ENCODE results near the gene GMPS. TPM values are rescaled to one million over a fixed set of nuclear protein-coding genes. Genes with fewer than 3 reads are reported as not detected.

Gene GMPS
- total and polyA plus RNA-seq, 2 of the 4 experiments (the other 2 are of a cell fraction) = 33.9 to 52.5 TPM

DNA sequence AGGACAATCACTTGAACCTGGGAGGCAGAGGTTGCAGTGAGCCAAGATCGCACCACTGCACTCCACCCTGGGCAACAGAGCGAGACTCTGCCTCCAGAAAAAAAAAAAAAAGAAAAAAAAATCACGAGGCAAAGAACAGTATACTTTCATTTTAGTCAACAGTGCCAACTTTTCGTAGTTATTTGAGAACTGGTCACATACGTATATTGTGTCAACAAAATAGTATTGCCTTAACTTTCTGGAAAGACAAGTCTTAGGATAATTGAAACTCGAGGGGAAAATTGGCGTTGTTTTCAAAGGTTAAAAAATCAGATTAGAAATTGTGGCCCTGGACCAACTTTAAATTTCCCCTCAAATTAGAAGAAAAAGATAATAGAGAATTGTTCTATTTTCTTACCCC lies 13.8 kb downstream of the GMPS start:
- TF ChIP-seq CEBPB (IDR thresholded peaks at IDR 0.05; ENCODE audit: low read depth, low read length) = no peak
- TF ChIP-seq MAFK (IDR thresholded peaks at IDR 0.05; ENCODE audit: low read depth, low read length) = no peak
- TF ChIP-seq CTCF (conservative IDR thresholded peaks at IDR 0.05; ENCODE audit: low read depth, low read length) = no peak
- TF ChIP-seq FOS (IDR thresholded peaks at IDR 0.05; ENCODE audit: low read depth, low read length) = no peak
- no peak for TF ChIP-seq CHD1 (IDR thresholded peaks at IDR 0.05; ENCODE audit: low read depth, low read length)
- TF ChIP-seq RAD21 (IDR thresholded peaks at IDR 0.05; ENCODE audit: low read length) = no peak
- TF ChIP-seq NFE2L2 (IDR thresholded peaks at IDR 0.05; ENCODE audit: low read depth, low read length) = no peak
- TF ChIP-seq, protein P1, sequence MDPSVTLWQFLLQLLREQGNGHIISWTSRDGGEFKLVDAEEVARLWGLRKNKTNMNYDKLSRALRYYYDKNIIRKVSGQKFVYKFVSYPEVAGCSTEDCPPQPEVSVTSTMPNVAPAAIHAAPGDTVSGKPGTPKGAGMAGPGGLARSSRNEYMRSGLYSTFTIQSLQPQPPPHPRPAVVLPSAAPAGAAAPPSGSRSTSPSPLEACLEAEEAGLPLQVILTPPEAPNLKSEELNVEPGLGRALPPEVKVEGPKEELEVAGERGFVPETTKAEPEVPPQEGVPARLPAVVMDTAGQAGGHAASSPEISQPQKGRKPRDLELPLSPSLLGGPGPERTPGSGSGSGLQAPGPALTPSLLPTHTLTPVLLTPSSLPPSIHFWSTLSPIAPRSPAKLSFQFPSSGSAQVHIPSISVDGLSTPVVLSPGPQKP (IDR thresholded peaks at IDR 0.05; ENCODE audit: borderline replicate concordance, low read depth, low read length) = no peak
- TF ChIP-seq RFX5 (IDR thresholded peaks at IDR 0.05; ENCODE audit: low read depth, low read length) = no peak
- TF ChIP-seq SMC3 (IDR thresholded peaks at IDR 0.05; ENCODE audit: low read depth, low read length) = no peak
- TF ChIP-seq POLR2A (IDR thresholded peaks at IDR 0.05; ENCODE audit: low read depth, low read length) = no peak
- TF ChIP-seq RCOR1 (IDR thresholded peaks at IDR 0.05; ENCODE audit: insufficient replicate concordance, low read length) = no peak
- TF ChIP-seq MXI1 (IDR thresholded peaks at IDR 0.05; ENCODE audit: borderline replicate concordance, low read depth, low read length) = no peak
- no peak for TF ChIP-seq MAZ (IDR thresholded peaks at IDR 0.05; ENCODE audit: borderline replicate concordance, low read depth, low read length)
- TF ChIP-seq BHLHE40 (IDR thresholded peaks at IDR 0.05; ENCODE audit: low read depth, low read length) = no peak
- TF ChIP-seq, protein P2, sequence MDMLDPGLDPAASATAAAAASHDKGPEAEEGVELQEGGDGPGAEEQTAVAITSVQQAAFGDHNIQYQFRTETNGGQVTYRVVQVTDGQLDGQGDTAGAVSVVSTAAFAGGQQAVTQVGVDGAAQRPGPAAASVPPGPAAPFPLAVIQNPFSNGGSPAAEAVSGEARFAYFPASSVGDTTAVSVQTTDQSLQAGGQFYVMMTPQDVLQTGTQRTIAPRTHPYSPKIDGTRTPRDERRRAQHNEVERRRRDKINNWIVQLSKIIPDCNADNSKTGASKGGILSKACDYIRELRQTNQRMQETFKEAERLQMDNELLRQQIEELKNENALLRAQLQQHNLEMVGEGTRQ (IDR thresholded peaks at IDR 0.05; ENCODE audit: low read depth, low read length) = no peak
- no peak overlapping the region for H4K5ac ChIP-seq (ENCODE audit: low read depth, low read length)
- H3K14ac ChIP-seq (replicated peaks; ENCODE audit: low read depth, low read length) = no peak overlapping the region
- no peak overlapping the region for H2AK9ac ChIP-seq (replicated peaks; ENCODE audit: low read depth, low read length, poor library complexity)
- no peak overlapping the region for H3K23ac ChIP-seq (ENCODE audit: low read depth, low read length)
- no peak overlapping the region for H3K18ac ChIP-seq (ENCODE audit: low read depth, low read length)
- H3K4ac ChIP-seq (ENCODE audit: low read depth, low read length) = no peak overlapping the region
- no peak for ATAC-seq (ENCODE audit: low read depth)
- in situ Hi-C loops (cut with MboI; ENCODE audit: low sequenced_read_pairs) = no loop called here
- DNase-seq = no peak
- no peaks in the 10 kb centered on the region for H3K9me3 ChIP-seq (ENCODE audit: control insufficient read depth, insufficient read depth, low read length)
- WGBS, 2 experiments (ENCODE audit: extremely low coverage in 2 of 2, insufficient read length in 1 of 2) = no CpG with 5 or more reads among the region's 7 CpGs
- no peak overlapping the region for H2AFZ ChIP-seq (replicated peaks; ENCODE audit: low read length, poor library complexity)
- no peak overlapping the region for H2AK5ac ChIP-seq (ENCODE audit: low read depth, low read length)
- H3K27me3 ChIP-seq (ENCODE audit: control insufficient read depth, insufficient read depth, low read length) = no peaks in the 10 kb centered on the region
- intact Hi-C loops (cut with micrococcal nuclease) = no loop called here
- BruUV-seq (replicated peaks) = no TSS peak
- dilution Hi-C loops (cut with HindIII; ENCODE audit: low sequenced_read_pairs, unreplicated experiment) = no loop called here
- H4K91ac ChIP-seq (ENCODE audit: insufficient read depth, low read depth, low read length) = no peak overlapping the region
- ChIA-PET POLR2A (ENCODE audit: unreplicated experiment) (no interaction called here), CTCF (no interaction called here)
- H3K4me3 ChIP-seq (ENCODE audit: insufficient read depth, low read depth, low read length) = no peak overlapping the region
- no peak overlapping the region for H3K4me2 ChIP-seq (ENCODE audit: low read depth, low read length)
- no peak overlapping the region for H3K56ac ChIP-seq (ENCODE audit: extremely low read depth, insufficient read depth, low read length)
- H3K36me3 ChIP-seq (ENCODE audit: control insufficient read depth, insufficient read depth, low read length) = no peaks in the 10 kb centered on the region
- H3K4me1 ChIP-seq (ENCODE audit: control insufficient read depth, insufficient read depth, low read length) = peaks cover 3% of the 10 kb centered on the region
- peaks cover 4% of the 10 kb centered on the region; the same call in 1 of the 2 replicates for H3K9me1 ChIP-seq (ENCODE audit: insufficient read depth, low read length)
- peaks cover 30% of the 10 kb centered on the region for H4K20me1 ChIP-seq (ENCODE audit: insufficient read depth, low read length)
- H3K79me1 ChIP-seq (ENCODE audit: low read depth in 1 of 2, low read length in 2 of 2) = peaks cover 0 to 45% of the 10 kb centered on the region in 2 experiments; a peak in 2 of 4 replicates
- no peak overlapping the region for H2BK120ac ChIP-seq (ENCODE audit: low read depth, low read length)
- no peak overlapping the region for H3K27ac ChIP-seq (ENCODE audit: insufficient read depth, low read length)
- H2BK15ac ChIP-seq (ENCODE audit: low read depth, low read length) = no peak overlapping the region
- H3K9ac ChIP-seq (ENCODE audit: low read depth, low read length) = no peak overlapping the region
- no peak overlapping the region for H4K8ac ChIP-seq (ENCODE audit: low read depth in 2 of 2, low read length in 2 of 2)
- no peak overlapping the region for H2BK20ac ChIP-seq (ENCODE audit: low read depth, low read length)
- H2BK5ac ChIP-seq (ENCODE audit: low read depth, low read length, poor library complexity, severe bottlenecking) = no peak overlapping the region
